Ovary (tissue), 9 donors: Measurements from ENCODE around the gene GP1BB. TPM values are rescaled to one million over a fixed set of nuclear protein-coding genes. Genes with fewer than 3 reads are reported as not detected.
"Not testable (repeated sequence)": the region's sequence is repeated elsewhere in the genome, so short reads cannot be mapped to it uniquely, and the experiment has no call there.

Experiments used
- DNase-seq, 5 donors: peaks; one replicate each; pipeline ENCODE4 v3.0.0-alpha.2; 2019 to 2020
- H3K27ac ChIP-seq, 2 donors: fragments of 200-600 bp; one replicate each; pipeline versions ENCODE4 v1.5.1 to v1.8.0; 2019 to 2022
- H3K27me3 ChIP-seq: fragments of 200-600 bp; one replicate; pipeline ENCODE4 v1.8.0; 2022
- H3K36me3 ChIP-seq: fragments of 200-600 bp; sonication (generic); one replicate; pipeline ENCODE4 v1.5.1; 2019
- H3K4me1 ChIP-seq: one replicate; pipeline ENCODE4 v1.8.1; 2013; ENCODE audit warnings: mild to moderate bottlenecking, moderate library complexity; ENCODE audit not compliant: insufficient read depth
- H3K4me3 ChIP-seq: fragments of 200-600 bp; sonication (generic); one replicate; pipeline ENCODE4 v1.5.1; 2017
- H3K9me3 ChIP-seq, 2 donors: fragments of 200-600 bp in 1 of 2; sonication (generic) in 1 of 2; one replicate each; pipeline versions ENCODE4 v1.5.1 to v1.8.1; 2013 to 2019; ENCODE audit warnings: mild to moderate bottlenecking in 1 of 2, moderate library complexity in 1 of 2
- CTCF ChIP-seq, 3 donors: fragments of 450-650 bp in 2 of 3; fragments of 200-600 bp in 1 of 3; IDR thresholded peaks; one replicate each; pipeline versions ENCODE4 v1.5.1 to v1.8.0; 2016 to 2022; ENCODE audit warnings: antibody characterized with exemption in 3 of 3, mild to moderate bottlenecking in 1 of 3
- EP300 ChIP-seq: sonication (generic); formaldehyde crosslinking; IDR thresholded peaks from one replicate; pipeline ENCODE4 v1.6.1; 2017; ENCODE audit warnings: antibody characterized with exemption
- POLR2A ChIP-seq: fragments of 450-650 bp; IDR thresholded peaks from one replicate; pipeline ENCODE4 v1.6.1; 2017; ENCODE audit warnings: antibody characterized with exemption, mild to moderate bottlenecking, moderate library complexity
- WGBS, 3 donors: extraction: QIAGEN DNeasy Blood & Tissue Kit in 1 of 3; methylation state at CpG; one replicate each; pipeline versions ENCODE4 v1.1.5 to v1.1.7; 2013 to 2017; 5-methylcytosine and 5-hydroxymethylcytosine counted together
- intact Hi-C, 4 donors: fragments of 100-400 bp; cut with DNase I; formaldehyde crosslinking; loops; one replicate each; pipeline versions ENCODE4 v1.11.0 to v1.15.1; 2022 to 2023
- polyA plus RNA-seq, 2 donors: library from polyadenylated mRNA; stranded (reverse); fragments of 200-250 nt in 1 of 2; fragments of 350-450 nt in 1 of 2; fragmentation: Illumina TruSeq in 1 of 2; extraction: RNeasy Lipid Tissue Mini Kit (QIAGEN cat#74804) in 1 of 2; gene quantifications; one replicate each; pipeline ENCODE4 v1.2.3, GENCODE V29; 2013 to 2014
- total RNA-seq, 7 donors: library from RNA; depleted of rRNA in 2 of 7; stranded (reverse); fragments of >200 nt in 2 of 7; fragmentation: NEBNext Ultra II Directional in 3 of 7; extraction: Animal tissue kit (Norgen Biotek cat#: 25700) in 3 of 7; gene quantifications; one replicate each; pipeline versions ENCODE4 v1.1.0 to v1.2.4, GENCODE V29; 2016 to 2023
- donor health status: DM: no; HTN: no; CAD: no; lungs with moderate emphysema.
- donor health status: DM: no; HTN: no; CAD: no.
- donor health status: Bipolar disorder and iron deficiency.
- donor health status: DM: yes; HTN: yes; CAD: no.
- donor health status: DM: no; HTN: no; CAD: no.
- donor health status: DM: yes; HTN: yes; CAD: no.

Gene GP1BB
- total and polyA plus RNA-seq, 9 donors = 0.71 to 21.5 (median 7.7) TPM; not detected in 1

GRCh38 chr22:19675428-19675827 lies 47.9 kb upstream of the GP1BB start:
- H3K9me3 ChIP-seq = no peaks in the 10 kb centered on the region
- TF ChIP-seq EP300 (no peak), CTCF (IDR thresholded peaks at IDR 0.05) (no peak), POLR2A (no peak)
- H3K27ac ChIP-seq = no peak overlapping the region
- no peaks in the 10 kb centered on the region for H3K36me3 ChIP-seq
- no peak overlapping the region for H3K4me3 ChIP-seq
- WGBS, 3 donors = 87 to 91% (median 88%) methylated on average over 7 of the region's 7 CpGs
- no peaks in the 10 kb centered on the region for H3K4me1 ChIP-seq
- intact Hi-C loops = no loop called here
- DNase-seq = no peak
- no peaks in the 10 kb centered on the region for H3K27me3 ChIP-seq

GRCh38 chr22:19676437-19676836 lies 46.9 kb upstream of the GP1BB start:
- H3K4me3 ChIP-seq, H3K27me3 ChIP-seq, DNase-seq, H3K27ac ChIP-seq, intact Hi-C loops, H3K36me3 ChIP-seq, H3K4me1 ChIP-seq, H3K9me3 ChIP-seq: not testable (repeated sequence)
- WGBS, 3 donors = 58 to 87% (median 69%) methylated on average over 1 of the region's 1 CpG

- DNase-seq = no peak
- no peaks in the 10 kb centered on the region for H3K4me1 ChIP-seq
- H3K27ac ChIP-seq = no peak overlapping the region
- no peak for TF ChIP-seq CTCF (IDR thresholded peaks at IDR 0.05)
- TF ChIP-seq EP300 = no peak
- no peak for TF ChIP-seq POLR2A
- no peaks in the 10 kb centered on the region for H3K27me3 ChIP-seq
- H3K4me3 ChIP-seq = no peak overlapping the region
- no peaks in the 10 kb centered on the region for H3K9me3 ChIP-seq
- H3K36me3 ChIP-seq = no peaks in the 10 kb centered on the region
- WGBS, 3 donors = 48 to 52% (median 51%) methylated on average over 11 of the region's 11 CpGs
- intact Hi-C loops = no loop called here
Observed at GRCh38 chr22:19678949-19679521, 44.3 kb upstream of the GP1BB start.

GRCh38 chr22:19679522-19680101 lies 43.7 kb upstream of the GP1BB start:
- H3K27ac ChIP-seq = no peak overlapping the region
- 24 to 30% (median 28%) methylated on average over 13 to 14 of the region's 14 CpGs for WGBS, 3 donors
- H3K4me1 ChIP-seq = no peaks in the 10 kb centered on the region
- no peaks in the 10 kb centered on the region for H3K27me3 ChIP-seq
- intact Hi-C loops = no loop called here
- no peaks in the 10 kb centered on the region for H3K36me3 ChIP-seq
- peak; percentile 17 to 51 (median 46) for DNase-seq
- TF ChIP-seq CTCF (IDR thresholded peaks at IDR 0.05) (peak; percentile 27 to 59 (median 30)), EP300 (no peak)
- no peak overlapping the region for H3K4me3 ChIP-seq
- no peaks in the 10 kb centered on the region for H3K9me3 ChIP-seq

- WGBS, 3 donors = 82 to 84% (median 83%) methylated on average over 16 of the region's 16 CpGs
- no peaks in the 10 kb centered on the region for H3K27me3 ChIP-seq
- no peak for TF ChIP-seq EP300
- TF ChIP-seq POLR2A = no peak
- TF ChIP-seq CTCF (IDR thresholded peaks at IDR 0.05) = no peak
- DNase-seq = no peak
- intact Hi-C loops = no loop called here
- no peak overlapping the region for H3K4me3 ChIP-seq
- H3K9me3 ChIP-seq = no peaks in the 10 kb centered on the region
- H3K36me3 ChIP-seq = no peaks in the 10 kb centered on the region
- H3K4me1 ChIP-seq = no peaks in the 10 kb centered on the region
- H3K27ac ChIP-seq = no peak overlapping the region
Observed at GRCh38 chr22:19680287-19680881, 43.0 kb upstream of the GP1BB start.
